IMR-90 (cell line): ENCODE data around the gene CAPZA1. TPM values are rescaled to one million over a fixed set of nuclear protein-coding genes. Genes with fewer than 3 reads are reported as not detected.
A peak's percentile ranks its signal among the peaks of the same experiment; 100 is the strongest.

ENCODE experiments used
- ATAC-seq: fragments of 200-7000 bp; cut with Tn5 transposase; 2 replicates; pipeline ENCODE4 v1.9.1; 2020; ENCODE audit warnings: low read depth, mild to moderate bottlenecking, moderate library complexity
- BruUV-seq: library from RNA; stranded (reverse); fragments of 400-500 nt; replicated peaks from 2 replicates; lab custom pipeline; 2021; lab: Mats Ljungman, UMichigan
- CTCF ChIA-PET: fragments of 300-600 bp; formaldehyde crosslinking; extraction: SDS; loops from one replicate; lab custom pipeline; 2021; ENCODE audit warnings: antibody characterized with exemption; lab: Yijun Ruan, JAX
- POLR2A ChIA-PET: fragments of 300-600 bp; sonication (Branson Sonifier 250); formaldehyde crosslinking; loops from one replicate; lab custom pipeline; 2022; ENCODE audit warnings: antibody characterized with exemption; ENCODE audit not compliant: unreplicated experiment; lab: Charles Lee
- DNase-seq: peaks from one replicate; pipeline ENCODE4 v3.0.0; 2013
- H2AFZ ChIP-seq: replicated peaks from 2 replicates; pipeline ENCODE3; 2013; ENCODE audit warnings: low read length, mild to moderate bottlenecking; ENCODE audit not compliant: poor library complexity
- H2AK5ac ChIP-seq: 2 replicates; pipeline ENCODE4 v1.6.1; 2013; ENCODE audit warnings: low read depth, low read length, inconsistent platforms
- H2AK9ac ChIP-seq: replicated peaks from 2 replicates; pipeline ENCODE3; 2013; ENCODE audit warnings: mild to moderate bottlenecking, low read depth, low read length, moderate library complexity; ENCODE audit not compliant: poor library complexity
- H2BK120ac ChIP-seq: 2 replicates; pipeline ENCODE4 v1.6.1; 2013; ENCODE audit warnings: low read depth, low read length, inconsistent platforms
- H2BK15ac ChIP-seq: 3 replicates; pipeline ENCODE4 v1.6.1; 2013; ENCODE audit warnings: low read depth, low read length, inconsistent platforms
- H2BK20ac ChIP-seq: 2 replicates; pipeline ENCODE4 v1.6.1; 2013; ENCODE audit warnings: low read depth, mild to moderate bottlenecking, inconsistent platforms, low read length, moderate library complexity
- H2BK5ac ChIP-seq: 2 replicates; pipeline ENCODE4 v1.6.1; 2013; ENCODE audit warnings: mild to moderate bottlenecking, low read depth, low read length, inconsistent platforms; ENCODE audit not compliant: poor library complexity, severe bottlenecking
- H3K14ac ChIP-seq: replicated peaks from 2 replicates; pipeline ENCODE4 v1.6.1; 2013; ENCODE audit warnings: low read depth, low read length, inconsistent platforms
- H3K18ac ChIP-seq: 2 replicates; pipeline ENCODE4 v1.6.1; 2013; ENCODE audit warnings: low read depth, low read length, control low read depth
- H3K23ac ChIP-seq: 2 replicates; pipeline ENCODE4 v1.6.1; 2013; ENCODE audit warnings: low read depth, low read length, inconsistent platforms
- H3K27ac ChIP-seq: 2 replicates; pipeline ENCODE4 v1.5.1; 2013; ENCODE audit warnings: mild to moderate bottlenecking, control low read depth, low read length; ENCODE audit not compliant: insufficient read depth
- H3K27me3 ChIP-seq: 2 replicates; pipeline ENCODE4 v1.6.1; 2013; ENCODE audit warnings: low read length; ENCODE audit not compliant: control insufficient read depth, insufficient read depth
- H3K36me3 ChIP-seq: 2 replicates; pipeline ENCODE4 v1.6.1; 2013; ENCODE audit warnings: low read length, mixed read lengths; ENCODE audit not compliant: control insufficient read depth, insufficient read depth
- H3K4ac ChIP-seq: 2 replicates; pipeline ENCODE4 v1.6.1; 2013; ENCODE audit warnings: low read depth, low read length, inconsistent platforms
- H3K4me1 ChIP-seq: 2 replicates; pipeline ENCODE4 v1.6.1; 2013; ENCODE audit warnings: low read length, mixed read lengths; ENCODE audit not compliant: control insufficient read depth, insufficient read depth
- H3K4me2 ChIP-seq: 2 replicates; pipeline ENCODE4 v1.6.1; 2013; ENCODE audit warnings: low read depth, mild to moderate bottlenecking, control low read depth, low read length, moderate library complexity
- H3K4me3 ChIP-seq: 2 replicates; pipeline ENCODE4 v1.5.1; 2013; ENCODE audit warnings: low read depth, mild to moderate bottlenecking, control low read depth, low read length, moderate library complexity; ENCODE audit not compliant: insufficient read depth
- H3K56ac ChIP-seq: 2 replicates; pipeline ENCODE4 v1.6.1; 2013; ENCODE audit warnings: low read length, inconsistent platforms; ENCODE audit not compliant: insufficient read depth; ENCODE audit errors: extremely low read depth
- H3K79me1 ChIP-seq, 2 experiments: 2 replicates each; pipeline ENCODE4 v1.6.1; 2013; ENCODE audit warnings: low read length in 2 of 2, inconsistent platforms in 1 of 2, low read depth in 1 of 2
- H3K9ac ChIP-seq: 2 replicates; pipeline ENCODE4 v1.6.1; 2013; ENCODE audit warnings: low read depth, low read length, control low read depth
- H3K9me1 ChIP-seq: 2 replicates; pipeline ENCODE4 v1.6.1; 2013; ENCODE audit warnings: low read length, inconsistent platforms; ENCODE audit not compliant: insufficient read depth
- H3K9me3 ChIP-seq: 2 replicates; pipeline ENCODE4 v1.6.1; 2013; ENCODE audit warnings: low read length; ENCODE audit not compliant: control insufficient read depth, insufficient read depth
- H4K20me1 ChIP-seq: 2 replicates; pipeline ENCODE4 v1.6.1; 2013; ENCODE audit warnings: low read length, inconsistent platforms; ENCODE audit not compliant: insufficient read depth
- H4K5ac ChIP-seq: 2 replicates; pipeline ENCODE4 v1.6.1; 2013; ENCODE audit warnings: mild to moderate bottlenecking, low read depth, low read length, control low read depth
- H4K8ac ChIP-seq, 2 experiments: 2 replicates each; pipeline ENCODE4 v1.6.1; 2013; ENCODE audit warnings: low read depth in 2 of 2, low read length in 2 of 2, control low read depth in 1 of 2, inconsistent platforms in 1 of 2
- H4K91ac ChIP-seq: 2 replicates; pipeline ENCODE4 v1.6.1; 2013; ENCODE audit warnings: low read depth, low read length, inconsistent platforms; ENCODE audit not compliant: insufficient read depth
- CEBPB ChIP-seq: IDR thresholded peaks from 2 replicates; pipeline ENCODE4 v1.6.1; 2012; ENCODE audit warnings: low read depth, low read length, improper control_type of control experiment
- CTCF ChIP-seq: conservative IDR thresholded peaks from 2 replicates; pipeline ENCODE4 v1.5.1; 2012; ENCODE audit warnings: mild to moderate bottlenecking, low read depth, low read length, improper control_type of control experiment
- WGBS, 2 experiments: methylation state at CpG; one replicate each; pipeline versions ENCODE4 v1.1.5 to v1.1.7; 2013; ENCODE audit warnings: missing lambda C conversion rate in 2 of 2; ENCODE audit not compliant: insufficient read length in 1 of 2; ENCODE audit errors: extremely low coverage in 2 of 2; 5-methylcytosine and 5-hydroxymethylcytosine counted together
- dilution Hi-C: fragments of 300-500 bp; cut with HindIII; formaldehyde crosslinking; loops from one replicate; pipeline ENCODE4 v1.14.3; 2018; ENCODE audit warnings: low sequenced_read_pairs; ENCODE audit not compliant: unreplicated experiment
- in situ Hi-C: fragments of 300-500 bp; cut with MboI; formaldehyde crosslinking; loops from 3 replicates; pipeline ENCODE4 v1.14.3; 2019; ENCODE audit warnings: low sequenced_read_pairs, inconsistent platforms, mixed read lengths
- intact Hi-C: fragments of 100-400 bp; cut with micrococcal nuclease; formaldehyde crosslinking; loops from 2 replicates; pipeline ENCODE4 v1.10.0; 2022
- polyA plus RNA-seq, 3 experiments: library from polyadenylated mRNA; depleted of rRNA; stranded (reverse); fragments of >200 nt; gene quantifications; 2 replicates each; pipeline ENCODE4 v1.2.3, GENCODE V29; 2012; ENCODE audit warnings: low replicate concordance in 1 of 3
- total RNA-seq: library from RNA; depleted of rRNA; stranded (reverse); fragments of >200 nt; gene quantifications from 2 replicates; pipeline ENCODE4 v1.2.3, GENCODE V29; 2012

Gene CAPZA1
- total and polyA plus RNA-seq, 2 of the 4 experiments (the other 2 are of a cell fraction): 108 to 262 TPM

GRCh38 chr1:112603012-112603411, 16.6 kb upstream of the CAPZA1 start:
- Histone ChIP-seq H2AFZ (no peak overlapping the region), H2BK15ac (no peak overlapping the region), H4K20me1 (no peaks in the 10 kb centered on the region), H3K36me3 (peaks cover 26% of the 10 kb centered on the region), H3K18ac (no peak overlapping the region), H3K4me2 (no peak overlapping the region), H3K9me3 (no peaks in the 10 kb centered on the region), H3K23ac (no peak overlapping the region), H3K4ac (no peak overlapping the region), H3K27ac (no peak overlapping the region), H4K5ac (no peak overlapping the region), H3K9me1 (no peaks in the 10 kb centered on the region), H2AK5ac (no peak overlapping the region), H3K14ac (no peak overlapping the region), H3K56ac (no peak overlapping the region), H2BK20ac (no peak overlapping the region), H2AK9ac (no peak overlapping the region), H3K27me3 (no peaks in the 10 kb centered on the region), H3K4me1 (no peaks in the 10 kb centered on the region), H2BK120ac (no peak overlapping the region), H4K91ac (no peak overlapping the region), H2BK5ac (no peak overlapping the region), H3K4me3 (no peak overlapping the region), H3K9ac (no peak overlapping the region), H3K79me1 (peaks cover 4 to 5% of the 10 kb centered on the region in 2 experiments; a peak in 1 of 4 replicates), H4K8ac (no peak overlapping the region)
- no CpG with 5 or more reads among the region's 2 CpGs for WGBS, 2 experiments
- ChIA-PET CTCF (interaction anchor here (0.6 to 1.0 kb wide), 2 partner anchors 102 to 136 kb away, joined by 3 read pairs; no protein-coding TSS in a partner anchor), POLR2A (no interaction called here)
- dilution Hi-C loops: no loop called here
- intact Hi-C loops: no loop called here
- peak; percentile 55; the same call in 1 of the 2 replicates for TF ChIP-seq CEBPB
- no peak for TF ChIP-seq CTCF
- in situ Hi-C loops: no loop called here
- ATAC-seq: no peak
- no peak for DNase-seq
- BruUV-seq: no TSS peak
